HG03103 (cell line): ENCODE measurements around the gene TRPC6.
"Not testable (repeated sequence)": the region's sequence is repeated elsewhere in the genome, so short reads cannot be mapped to it uniquely, and the experiment has no call there.

ENCODE experiments used
- ATAC-seq: cut with Tn5 transposase; IDR thresholded peaks from one replicate; pipeline ENCODE4 v1.9.1; 2021; ENCODE audit warnings: low read depth; ENCODE audit not compliant: unreplicated experiment

Gene TRPC6

GRCh38 chr11:101523634-101524260 lies 60.1 kb downstream of the TRPC6 start:
- no peak for ATAC-seq

DNA sequence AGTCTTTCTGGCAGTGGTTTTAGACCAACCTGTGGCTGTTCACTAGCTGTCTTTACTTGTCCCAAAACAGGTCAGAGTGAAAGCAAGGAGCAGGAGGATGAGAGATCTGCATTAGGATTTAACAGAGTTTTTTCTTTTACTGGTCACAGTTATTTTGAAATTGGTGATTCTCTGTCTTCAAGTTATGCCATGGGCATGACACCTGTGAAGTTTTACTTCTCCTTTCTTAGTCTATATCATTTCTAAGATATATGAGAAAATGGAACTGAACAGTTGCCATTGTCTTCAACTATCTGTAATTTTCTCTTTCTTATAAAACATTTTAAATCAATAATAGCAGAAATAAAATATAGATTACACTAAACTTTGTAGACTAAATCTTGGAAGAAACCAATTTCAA lies 60.6 kb downstream of the TRPC6 start:
- peak; percentile 60 for ATAC-seq

DNA sequence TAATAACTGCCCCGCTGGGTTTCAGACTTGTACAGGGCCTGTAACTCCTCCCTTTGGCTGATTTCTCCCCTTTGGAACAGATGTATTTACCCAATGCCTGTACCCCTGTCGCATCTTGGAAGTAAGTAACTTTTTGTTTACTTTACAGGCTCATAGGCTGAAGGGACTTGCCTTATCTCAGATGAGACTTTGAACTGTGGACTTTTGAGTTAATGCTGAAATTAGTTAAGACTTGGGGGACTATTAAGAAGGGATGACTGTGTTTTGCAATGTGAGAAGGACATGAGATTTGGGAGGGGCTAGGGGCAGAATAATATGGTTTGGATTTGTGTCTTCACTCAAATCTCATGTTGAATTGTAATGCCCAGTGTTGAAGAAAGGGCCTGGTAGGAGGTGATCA lies 62.0 kb downstream of the TRPC6 start:
- ATAC-seq: no peak

DNA sequence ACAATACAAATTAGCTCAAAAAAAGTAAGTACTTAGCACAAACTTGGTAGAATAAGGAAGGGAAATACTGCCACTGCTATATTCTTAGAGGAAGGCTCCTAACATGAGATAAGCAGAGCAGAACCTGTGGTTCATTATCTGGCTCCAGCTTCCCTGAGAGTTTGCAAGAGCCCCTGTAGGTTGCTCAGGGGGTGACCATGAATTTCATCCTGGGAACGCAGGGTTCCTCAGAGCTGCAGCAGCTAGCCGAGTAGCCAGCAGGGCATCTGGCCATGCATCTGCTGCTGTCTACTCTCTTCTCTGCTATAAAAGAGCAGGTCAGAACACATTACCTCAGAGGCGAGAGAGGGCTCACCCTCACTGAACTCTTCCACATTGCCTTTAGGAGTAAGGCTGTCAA lies 67.3 kb downstream of the TRPC6 start:
- no peak for ATAC-seq

GRCh38 chr11:101511065-101511464 lies 72.7 kb downstream of the TRPC6 start:
- ATAC-seq: no peak

GRCh38 chr11:101510591-101510990 lies 73.2 kb downstream of the TRPC6 start:
- ATAC-seq: no peak

DNA sequence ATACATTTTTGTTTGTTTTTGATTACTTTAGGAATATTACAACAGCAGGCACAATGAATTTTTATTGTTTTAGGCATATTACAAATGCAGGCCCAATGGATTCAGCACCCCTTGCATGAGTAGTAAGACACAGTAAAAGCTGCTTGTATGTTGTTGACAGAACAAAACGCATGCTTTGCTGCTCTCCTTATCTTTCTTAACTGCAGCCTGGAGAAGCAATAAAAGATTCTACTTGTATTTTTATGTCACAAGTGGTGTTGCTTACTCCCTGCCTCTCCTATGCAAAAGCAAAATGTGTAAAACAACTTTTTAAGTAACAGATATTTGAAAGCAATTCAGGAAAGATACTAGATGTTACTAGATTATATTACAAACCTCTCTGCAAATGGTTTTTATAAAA lies 73.9 kb downstream of the TRPC6 start:
- no peak for ATAC-seq

DNA sequence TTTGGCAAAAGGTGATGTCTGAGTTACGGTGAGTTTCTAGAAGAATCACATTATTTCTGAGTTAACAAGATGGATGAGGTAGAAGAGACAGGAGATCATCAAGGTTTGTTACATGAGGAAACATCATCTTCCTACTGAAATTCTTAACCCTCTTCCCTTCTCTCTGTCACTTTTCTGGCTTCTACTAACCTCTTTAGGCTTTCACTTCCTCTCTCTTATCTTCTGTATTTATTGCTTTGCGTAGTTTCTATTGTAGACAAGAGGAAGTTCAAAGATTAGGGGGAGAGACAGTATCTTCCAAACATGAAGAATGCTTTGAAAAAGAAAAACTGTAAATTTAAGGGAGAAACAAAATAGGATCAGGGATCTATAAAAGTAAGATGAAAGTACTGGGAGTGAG lies 75.4 kb downstream of the TRPC6 start:
- peak; percentile 75 for ATAC-seq

- no peak for ATAC-seq
Measured at GRCh38 chr11:101498891-101499290, 84.9 kb downstream of the TRPC6 start.

GRCh38 chr11:101497291-101497690 lies 86.5 kb downstream of the TRPC6 start:
- no peak for ATAC-seq

- no peak for ATAC-seq
Measured at GRCh38 chr11:101487775-101488174, 96.0 kb downstream of the TRPC6 start.

DNA sequence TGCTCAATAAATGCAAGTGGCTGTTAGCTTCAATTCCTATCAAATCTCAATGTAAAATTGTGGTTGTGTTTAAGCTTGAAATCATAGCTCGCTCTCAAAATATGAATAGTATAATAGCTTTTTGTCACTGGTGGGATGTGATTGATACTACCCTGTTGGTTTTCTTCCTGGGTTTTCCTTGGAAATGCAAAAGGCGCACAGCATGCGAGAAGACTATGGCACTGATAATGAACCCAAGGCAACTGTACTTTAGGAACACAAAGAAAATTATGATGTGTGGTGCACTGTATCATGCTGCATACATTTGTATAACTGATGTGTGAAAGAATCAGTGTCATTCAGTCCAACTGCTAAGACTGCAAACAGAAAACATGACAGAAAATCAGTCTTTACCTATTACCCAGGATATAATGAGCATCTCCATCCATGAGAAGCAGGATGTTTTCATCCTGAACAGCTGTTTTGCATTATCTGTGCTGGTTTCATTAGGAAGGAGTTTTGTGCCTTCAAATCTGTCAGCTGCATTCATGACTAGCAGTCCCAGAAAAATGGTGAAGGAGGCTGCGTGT lies 101.2 kb downstream of the TRPC6 start:
- no peak for ATAC-seq

- ATAC-seq: no peak
Measured at GRCh38 chr11:101478587-101479369, 105.0 kb downstream of the TRPC6 start.

- no peak for ATAC-seq
Measured at GRCh38 chr11:101477926-101478325, 105.9 kb downstream of the TRPC6 start.

DNA sequence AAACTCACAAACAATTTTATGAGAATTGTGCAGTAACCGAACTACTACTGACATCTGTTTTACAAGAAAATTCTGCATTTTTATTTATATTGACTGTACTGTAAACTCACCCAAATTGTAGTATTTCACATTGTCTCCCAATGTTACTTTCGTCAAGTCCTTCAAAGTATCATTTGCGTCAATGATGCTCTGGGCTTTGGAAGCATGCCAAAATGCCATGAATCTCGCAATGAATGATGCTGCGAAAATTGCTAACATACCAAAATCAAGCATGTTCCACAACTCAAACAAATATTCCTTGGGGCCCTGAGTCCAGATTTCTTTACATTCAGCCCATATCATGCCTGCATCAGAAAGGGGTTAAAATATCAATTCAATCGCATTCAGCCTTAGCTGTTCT lies 107.6 kb downstream of the TRPC6 start:
- ATAC-seq: no peak

- no peak for ATAC-seq
Measured at GRCh38 chr11:101475699-101476098, 108.1 kb downstream of the TRPC6 start.

- ATAC-seq: no peak
Measured at GRCh38 chr11:101474666-101475065, 109.1 kb downstream of the TRPC6 start.

- no peak for ATAC-seq
Measured at GRCh38 chr11:101470881-101471520, 112.8 kb downstream of the TRPC6 start.

DNA sequence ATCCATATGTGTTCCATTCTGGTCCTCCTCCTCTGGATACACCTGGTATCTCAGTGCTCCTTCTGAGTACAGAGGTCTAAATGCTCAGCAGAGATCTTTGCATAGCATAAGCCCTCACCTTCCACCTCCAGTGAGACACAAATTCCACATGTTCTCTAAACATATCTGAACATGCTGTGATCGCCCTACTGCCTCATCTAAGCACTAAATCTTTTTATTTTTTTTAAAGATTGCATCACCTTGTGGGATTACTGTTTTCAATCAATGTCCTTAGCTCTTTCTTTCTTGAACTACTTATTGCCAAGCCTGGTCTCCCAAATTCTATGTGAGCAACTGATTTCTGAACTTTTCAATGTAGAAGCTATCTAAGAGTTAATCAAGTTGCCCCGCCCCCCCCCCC lies 113.4 kb downstream of the TRPC6 start:
- no peak for ATAC-seq

DNA sequence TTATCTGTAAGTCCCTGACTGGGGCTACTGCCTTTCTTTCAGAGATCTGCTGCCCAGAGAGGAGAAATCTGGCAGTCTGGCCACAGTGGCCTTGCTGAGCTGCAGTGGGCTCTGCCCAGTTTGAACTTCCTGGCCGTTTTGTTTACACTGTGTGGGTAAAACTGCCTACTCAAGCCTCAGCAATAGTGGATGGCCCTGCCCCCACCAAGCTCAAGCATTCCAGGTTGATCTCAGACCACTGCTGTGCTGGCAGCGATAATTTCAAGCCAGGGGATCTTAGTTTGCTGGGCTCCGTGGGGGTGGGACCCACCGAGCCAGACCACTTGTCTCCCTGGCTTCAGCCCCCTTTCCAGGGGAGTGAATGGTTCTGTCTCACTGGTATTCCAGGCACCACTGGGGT lies 117.5 kb downstream of the TRPC6 start:
- no peak for ATAC-seq

DNA sequence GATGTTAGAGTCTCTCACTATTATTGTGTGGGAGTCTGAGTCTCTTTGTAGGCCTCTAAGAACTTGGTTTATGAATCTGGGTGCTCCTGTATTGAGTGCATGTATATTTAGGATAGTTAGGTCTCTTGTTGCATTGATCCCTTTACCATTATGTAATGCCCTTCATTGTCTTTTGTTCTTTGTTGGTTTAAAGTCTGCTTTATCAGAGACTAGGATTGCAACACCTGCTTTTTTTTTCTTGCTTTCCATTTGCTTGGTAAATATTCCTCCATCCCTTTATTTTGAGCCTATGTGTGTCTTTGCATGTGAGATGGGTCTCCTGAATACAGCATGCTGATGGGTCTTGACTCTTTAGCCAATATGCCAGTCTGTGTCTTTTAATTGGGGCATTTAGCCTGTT lies 119.4 kb downstream of the TRPC6 start:
- ATAC-seq: not testable (repeated sequence)
